GM12891 (cell line): ENCODE data around the gene LPA.
"Not testable (repeated sequence)": the region's sequence is repeated elsewhere in the genome, so short reads cannot be mapped to it uniquely, and the experiment has no call there.

ENCODE experiments used
- PAX5 ChIP-seq: IDR thresholded peaks from 2 replicates; pipeline ENCODE4 v1.6.1; 2011; ENCODE audit warnings: low read length, moderate library complexity, mild to moderate bottlenecking; ENCODE audit not compliant: insufficient read depth, severe bottlenecking
- POLR2A ChIP-seq: IDR thresholded peaks from 2 replicates; pipeline ENCODE4 v1.6.1; 2011; ENCODE audit warnings: low read depth, low read length, control low read depth
- POLR2AphosphoS5 ChIP-seq: IDR thresholded peaks from 2 replicates; pipeline ENCODE4 v1.6.1; 2011; ENCODE audit warnings: low read depth, low read length, control low read depth
- SPI1 ChIP-seq: IDR thresholded peaks from 2 replicates; pipeline ENCODE4 v1.6.1; 2011; ENCODE audit warnings: low read depth, low read length, control low read depth
- TAF1 ChIP-seq: IDR thresholded peaks from 2 replicates; pipeline ENCODE4 v1.6.1; 2011; ENCODE audit warnings: low read depth, low read length, control low read depth

GRCh38 chr6:160578515-160578914 is 85.6 kb downstream of the LPA start:
- not testable (repeated sequence) for TF ChIP-seq SPI1, POLR2A, TAF1, POLR2AphosphoS5, PAX5
